Measurements from ENCODE around the gene TMEM259.

GRCh38 chr19:1000095-1000494, 20.8 kb downstream of the TMEM259 start, which contains the start of gene GRIN3B:
- TF ChIP-seq, protein P1, sequence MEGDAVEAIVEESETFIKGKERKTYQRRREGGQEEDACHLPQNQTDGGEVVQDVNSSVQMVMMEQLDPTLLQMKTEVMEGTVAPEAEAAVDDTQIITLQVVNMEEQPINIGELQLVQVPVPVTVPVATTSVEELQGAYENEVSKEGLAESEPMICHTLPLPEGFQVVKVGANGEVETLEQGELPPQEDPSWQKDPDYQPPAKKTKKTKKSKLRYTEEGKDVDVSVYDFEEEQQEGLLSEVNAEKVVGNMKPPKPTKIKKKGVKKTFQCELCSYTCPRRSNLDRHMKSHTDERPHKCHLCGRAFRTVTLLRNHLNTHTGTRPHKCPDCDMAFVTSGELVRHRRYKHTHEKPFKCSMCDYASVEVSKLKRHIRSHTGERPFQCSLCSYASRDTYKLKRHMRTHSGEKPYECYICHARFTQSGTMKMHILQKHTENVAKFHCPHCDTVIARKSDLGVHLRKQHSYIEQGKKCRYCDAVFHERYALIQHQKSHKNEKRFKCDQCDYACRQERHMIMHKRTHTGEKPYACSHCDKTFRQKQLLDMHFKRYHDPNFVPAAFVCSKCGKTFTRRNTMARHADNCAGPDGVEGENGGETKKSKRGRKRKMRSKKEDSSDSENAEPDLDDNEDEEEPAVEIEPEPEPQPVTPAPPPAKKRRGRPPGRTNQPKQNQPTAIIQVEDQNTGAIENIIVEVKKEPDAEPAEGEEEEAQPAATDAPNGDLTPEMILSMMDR (IDR thresholded peaks at IDR 0.05) = peak; percentile 56
- TF ChIP-seq EZH2 (IDR thresholded peaks at IDR 0.05; ENCODE audit: borderline replicate concordance, insufficient read depth, low read depth, low read length, poor library complexity, severe bottlenecking) = no peak
